Omental fat pad (tissue), 4 donors: Measurements from ENCODE around the gene UBL4A. TPM values are rescaled to one million over a fixed set of nuclear protein-coding genes. Genes with fewer than 3 reads are reported as not detected.
A peak's percentile ranks its signal among the peaks of the same experiment; 100 is the strongest.

ENCODE experiments used
- ATAC-seq: fragments of 150-250 bp; one replicate; pipeline ENCODE4 v1.9.1; 2016; ENCODE audit warnings: mild to moderate bottlenecking, moderate library complexity; ENCODE audit not compliant: low FRiP score
- DNase-seq: peaks from one replicate; pipeline ENCODE4 v3.0.0-alpha.2; 2019; ENCODE audit warnings: low spot score
- CTCF ChIP-seq, 3 donors: fragments of 450-650 bp; IDR thresholded peaks; one replicate each; pipeline ENCODE4 v1.5.1; 2016 to 2017; ENCODE audit warnings: antibody characterized with exemption in 3 of 3, mild to moderate bottlenecking in 3 of 3, moderate library complexity in 2 of 3
- total RNA-seq, 4 donors: library from RNA; depleted of rRNA; stranded (reverse); fragments of >200 nt; gene quantifications; one replicate each; pipeline ENCODE4 v1.1.0, GENCODE V29; 2016

Gene UBL4A
- 10 to 100 TPM; 21.3 to 43.0 (median 34.0) TPM for total RNA-seq

DNA sequence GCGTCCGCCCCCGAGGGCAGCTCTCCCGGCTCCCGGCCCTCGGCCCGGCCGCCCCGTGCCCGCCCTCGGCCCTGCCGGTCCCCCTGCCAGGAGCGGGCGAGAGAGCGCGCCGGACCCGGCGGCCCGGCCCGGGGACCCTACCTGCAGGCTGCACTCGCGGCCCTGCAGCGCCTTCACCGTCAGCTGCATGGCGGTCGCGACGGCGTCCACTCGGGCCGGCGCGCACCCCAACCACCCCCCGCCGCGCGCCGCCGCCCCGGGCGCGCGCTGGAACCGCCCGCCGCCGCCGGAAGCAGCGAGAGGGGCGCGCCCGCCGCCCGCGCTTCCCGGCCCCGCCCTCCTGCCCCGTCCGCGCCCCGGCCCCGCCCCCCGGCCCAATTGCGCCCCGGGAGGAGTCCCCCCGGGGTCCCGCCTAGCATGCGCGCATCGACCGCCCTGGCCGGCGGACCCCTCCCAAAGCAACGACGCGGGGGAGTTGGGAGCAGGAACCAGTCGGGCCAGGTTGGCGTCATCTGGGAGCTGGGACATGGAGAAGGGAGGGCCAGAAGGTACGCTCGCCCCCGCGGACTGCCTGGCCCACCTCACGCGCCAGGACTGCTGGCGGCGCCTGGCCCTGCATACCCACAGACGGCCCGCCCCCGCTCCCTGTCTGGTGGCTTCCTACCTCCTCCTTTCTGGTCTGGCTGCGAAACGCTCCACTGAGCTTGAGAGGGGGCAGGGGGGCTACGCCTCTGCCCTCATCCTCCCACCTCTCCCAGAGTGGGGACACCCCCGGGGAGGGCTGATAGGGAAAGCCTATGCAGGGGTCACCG, at the start of gene UBL4A:
TSS of gene UBL4A (minus strand) at position 220 of the 812 bp plus-strand sequence. CDS start at position 189, 31 bp downstream.
- ATAC-seq (peak; percentile 38), DNase-seq (no peak)
- no peak for TF ChIP-seq CTCF (IDR thresholded peaks at IDR 0.05)

DNA sequence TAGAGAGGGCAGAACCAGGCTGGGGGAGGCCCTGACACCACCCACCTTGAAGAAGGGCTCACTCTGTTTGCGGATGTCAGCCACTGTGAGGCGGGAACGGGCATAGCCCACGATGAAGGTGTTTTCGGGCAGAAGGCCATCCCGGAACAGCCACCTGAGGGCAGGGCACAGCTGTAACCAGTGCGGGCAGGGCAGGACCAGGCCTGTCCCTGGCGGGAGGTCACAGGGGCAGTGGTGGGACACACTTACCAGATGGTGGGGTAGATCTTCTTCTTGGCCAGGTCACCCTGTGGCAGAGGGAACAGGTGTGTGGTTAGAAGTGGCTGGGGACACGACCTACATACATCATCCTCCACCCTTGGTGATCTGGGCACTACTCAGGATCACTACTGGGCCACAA, 49.5 kb upstream of the UBL4A start:
- DNase-seq (no peak), ATAC-seq (no peak)
- no peak for TF ChIP-seq CTCF (IDR thresholded peaks at IDR 0.05)

DNA sequence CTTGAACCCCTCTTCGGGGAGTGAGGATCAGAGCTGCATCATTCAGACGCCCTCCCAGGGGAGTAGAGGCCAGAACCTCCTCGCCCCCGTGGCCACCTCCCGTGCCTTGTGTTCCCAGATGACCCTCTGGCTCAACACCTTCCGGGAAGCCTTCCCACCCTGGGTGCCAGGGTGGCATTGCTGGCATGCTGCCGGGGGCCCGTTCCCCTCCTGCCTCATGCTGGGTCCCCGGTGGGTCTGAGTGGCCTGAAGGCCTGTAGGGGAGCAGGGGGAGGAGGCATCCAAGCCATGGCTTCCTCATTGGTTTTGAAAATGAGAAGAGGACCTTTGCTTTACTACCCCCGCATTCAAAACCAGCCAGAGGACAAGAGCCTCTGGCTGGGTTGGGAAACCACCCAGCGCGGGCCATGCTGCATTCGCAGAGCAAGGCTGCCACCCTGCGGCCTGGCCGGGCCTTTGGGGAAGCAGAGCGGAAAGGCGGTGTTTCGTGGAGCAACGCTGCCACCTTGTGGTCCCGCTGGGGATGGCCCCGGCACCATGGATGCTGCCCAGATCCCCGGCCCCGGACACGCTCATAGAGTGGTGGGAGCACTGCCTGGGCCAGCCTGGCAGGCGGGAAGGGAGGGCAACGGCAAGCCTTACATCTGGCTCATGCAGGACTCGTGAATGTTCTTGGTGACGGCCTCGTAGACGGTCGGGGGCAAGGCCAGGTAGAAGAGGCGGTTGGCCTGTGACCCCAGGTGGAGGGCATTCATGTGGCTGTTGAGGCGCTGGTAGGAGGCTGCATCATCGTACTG, 48.3 kb upstream of the UBL4A start:
- ATAC-seq: peak; percentile 76
- peak; percentile 84 for DNase-seq
- peak in 2 of 3 donors; percentile 63 to 99 for TF ChIP-seq CTCF (IDR thresholded peaks at IDR 0.05)

GRCh38 chrX:154532690-154533089, 46.3 kb upstream of the UBL4A start:
- ATAC-seq (no peak), DNase-seq (no peak)
- TF ChIP-seq CTCF (IDR thresholded peaks at IDR 0.05): no peak

- no peak for TF ChIP-seq CTCF (IDR thresholded peaks at IDR 0.05)
- no peak for ATAC-seq
- no peak for DNase-seq
Measured at GRCh38 chrX:154531626-154532025, 45.2 kb upstream of the UBL4A start.

- no peak for ATAC-seq
Measured at GRCh38 chrX:154530286-154530685, 43.9 kb upstream of the UBL4A start.

More at GRCh38 chrX:154530286-154530685, 43.9 kb upstream of the UBL4A start:
- no peak for TF ChIP-seq CTCF (IDR thresholded peaks at IDR 0.05)
- no peak for DNase-seq
